ENCODE measurements around the gene ZBTB44.
"Not testable (repeated sequence)": the region's sequence is repeated elsewhere in the genome, so short reads cannot be mapped to it uniquely, and the experiment has no call there.

Gene ZBTB44

GRCh38 chr11:130314750-130315285, at the start of gene ZBTB44:
TSS of gene ZBTB44 (minus strand) at chr11:130314917. CDS start at chr11:130261873, 53,044 bp downstream.
- peak; percentile 76 to 93 for DNase-seq

GRCh38 chr11:130359419-130359818, 44.7 kb upstream of the ZBTB44 start:
- no peak for DNase-seq

- no peak for DNase-seq
Measured at GRCh38 chr11:130358398-130358797, 43.7 kb upstream of the ZBTB44 start.

GRCh38 chr11:130347261-130347660, 32.5 kb upstream of the ZBTB44 start:
- DNase-seq = no peak

- no peak for DNase-seq
Measured at GRCh38 chr11:130344841-130345240, 30.1 kb upstream of the ZBTB44 start.

GRCh38 chr11:130340671-130341319, 26.1 kb upstream of the ZBTB44 start:
- DNase-seq = no peak

- DNase-seq = no peak
Measured at GRCh38 chr11:130338667-130339066, 23.9 kb upstream of the ZBTB44 start.

- no peak for DNase-seq
Measured at GRCh38 chr11:130337281-130338089, 22.8 kb upstream of the ZBTB44 start.

- DNase-seq = not testable (repeated sequence)
Measured at GRCh38 chr11:130331397-130331796, 16.7 kb upstream of the ZBTB44 start.

GRCh38 chr11:130330101-130330684, 15.5 kb upstream of the ZBTB44 start:
- no peak for DNase-seq

- DNase-seq = no peak
Measured at GRCh38 chr11:130328420-130328819, 13.7 kb upstream of the ZBTB44 start.

GRCh38 chr11:130327716-130328115, 13.0 kb upstream of the ZBTB44 start:
- DNase-seq = no peak

GRCh38 chr11:130325691-130326090, 11.0 kb upstream of the ZBTB44 start:
- DNase-seq = no peak

- DNase-seq = no peak
Measured at GRCh38 chr11:130323452-130324450, 9.0 kb upstream of the ZBTB44 start.

GRCh38 chr11:130322126-130322525, 7.4 kb upstream of the ZBTB44 start:
- DNase-seq = no peak

GRCh38 chr11:130318031-130318673, 3.4 kb upstream of the ZBTB44 start:
- no peak for DNase-seq

- DNase-seq = no peak
Measured at GRCh38 chr11:130315354-130315970, 745 bp upstream of the ZBTB44 start.

GRCh38 chr11:130314184-130314749, 450 bp downstream of the ZBTB44 start:
- DNase-seq = peak; percentile 57 to 79

- DNase-seq = no peak
Measured at GRCh38 chr11:130313383-130314183, 1.1 kb downstream of the ZBTB44 start.

- DNase-seq = no peak
Measured at GRCh38 chr11:130312046-130312445, 2.7 kb downstream of the ZBTB44 start.
